GM21786 (cell line): ENCODE results near the gene COMP.

Experiments used
- ATAC-seq: cut with Tn5 transposase; IDR thresholded peaks from one replicate; pipeline ENCODE4 v1.9.1; 2021; ENCODE audit not compliant: unreplicated experiment

Gene COMP

DNA sequence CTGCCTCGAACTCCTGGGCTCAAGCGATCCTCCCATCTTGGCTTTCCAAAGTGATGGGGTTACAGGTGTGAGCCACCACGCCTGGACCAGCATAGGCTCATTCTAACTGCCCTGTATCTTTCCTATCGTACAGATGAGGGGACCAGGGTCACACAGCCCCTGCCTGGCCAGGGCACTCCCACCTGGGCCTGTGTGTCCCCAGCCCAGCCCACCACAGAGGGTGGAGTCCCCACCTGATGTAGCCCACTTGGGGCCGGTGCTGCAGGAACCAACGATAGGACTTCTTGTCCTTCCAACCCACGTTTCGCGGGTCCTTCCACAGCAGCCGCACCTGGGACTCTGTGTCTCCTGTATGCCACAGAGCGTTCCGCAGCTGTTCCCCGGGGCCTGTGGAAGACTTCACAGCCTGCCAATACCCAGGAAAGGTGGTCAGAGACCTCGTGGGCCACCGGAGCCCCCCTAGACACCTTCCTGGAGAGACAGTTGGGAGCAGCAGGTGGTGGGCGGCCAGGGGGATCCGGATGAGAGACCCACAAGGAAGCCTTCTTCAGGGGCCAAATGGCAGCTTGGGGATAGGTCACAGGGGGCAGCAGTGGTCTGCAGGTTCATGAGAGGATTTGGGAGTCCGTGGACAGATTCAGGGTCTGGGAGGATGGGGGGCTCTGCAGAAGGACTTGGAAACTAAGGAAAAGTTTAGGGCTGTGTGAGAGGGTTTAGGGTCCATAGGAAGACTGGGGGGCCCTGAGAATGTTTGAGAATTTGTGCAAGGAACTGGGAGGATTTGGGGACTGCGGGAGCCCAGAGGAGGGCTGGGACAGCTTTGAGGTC is 6.9 kb downstream of the COMP start:
- ATAC-seq: no peak

DNA sequence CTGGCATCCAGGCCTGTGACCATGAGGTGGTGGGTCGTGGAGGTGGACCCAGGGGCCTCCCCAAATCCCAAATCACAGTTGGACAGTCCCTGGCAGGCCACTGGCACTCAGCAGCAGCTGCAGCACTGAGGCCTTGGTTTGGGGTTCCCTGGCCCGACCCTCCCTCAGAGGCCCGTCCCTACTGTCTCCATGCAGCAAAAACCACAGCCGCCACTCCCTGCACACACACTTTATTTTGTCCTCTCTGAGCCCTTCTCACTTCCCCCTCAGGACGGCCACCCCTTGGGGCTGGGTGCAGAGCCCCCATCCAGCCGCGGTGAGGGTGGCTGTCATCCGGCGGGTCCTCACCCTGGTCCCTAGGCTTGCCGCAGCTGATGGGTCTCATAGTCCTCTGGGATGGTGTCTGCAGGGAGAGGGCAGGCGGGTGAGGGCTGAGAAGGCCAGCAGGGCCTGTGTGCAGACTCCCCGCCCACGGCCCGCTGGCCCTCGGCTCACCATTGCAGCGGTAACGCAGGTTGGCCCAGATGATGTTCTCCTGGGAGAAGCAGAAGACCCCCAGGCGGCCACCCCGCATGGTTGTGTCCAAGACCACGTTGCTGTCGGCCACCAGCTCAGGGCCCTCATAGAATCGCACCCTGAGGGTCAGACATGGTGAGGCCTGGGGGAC is 8.4 kb downstream of the COMP start:
- no peak for ATAC-seq

DNA sequence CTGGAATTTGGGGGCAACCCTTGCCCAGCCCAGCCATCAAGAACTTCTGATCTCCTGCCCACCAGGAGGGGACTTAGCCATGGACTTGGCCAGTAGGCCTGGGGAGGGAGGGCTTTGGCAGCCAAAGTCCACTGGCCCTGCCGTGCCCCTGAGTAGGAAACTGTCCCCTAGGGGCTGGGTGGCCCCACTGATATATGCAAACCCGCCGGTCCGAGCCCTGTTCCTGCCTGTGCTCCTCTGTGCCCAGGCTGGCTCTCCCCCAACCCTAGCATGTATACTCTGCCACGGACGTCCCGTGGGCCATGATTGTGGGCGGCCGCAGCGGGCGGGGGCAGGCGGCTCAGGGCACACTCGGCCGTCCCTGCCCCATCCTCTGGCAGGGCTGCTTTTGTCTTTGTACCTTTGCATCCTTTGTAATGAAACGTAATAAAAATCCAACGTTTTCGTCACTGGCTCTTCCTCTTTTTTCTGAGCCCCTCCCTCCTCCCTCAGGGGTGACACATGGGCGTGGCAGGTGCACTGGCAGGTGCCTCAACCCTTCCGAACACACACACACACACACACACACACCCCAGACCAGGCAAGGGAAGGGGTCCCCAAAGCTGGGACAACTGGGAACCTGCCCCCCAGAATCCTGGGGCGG is 9.1 kb downstream of the COMP start:
- no peak for ATAC-seq

DNA sequence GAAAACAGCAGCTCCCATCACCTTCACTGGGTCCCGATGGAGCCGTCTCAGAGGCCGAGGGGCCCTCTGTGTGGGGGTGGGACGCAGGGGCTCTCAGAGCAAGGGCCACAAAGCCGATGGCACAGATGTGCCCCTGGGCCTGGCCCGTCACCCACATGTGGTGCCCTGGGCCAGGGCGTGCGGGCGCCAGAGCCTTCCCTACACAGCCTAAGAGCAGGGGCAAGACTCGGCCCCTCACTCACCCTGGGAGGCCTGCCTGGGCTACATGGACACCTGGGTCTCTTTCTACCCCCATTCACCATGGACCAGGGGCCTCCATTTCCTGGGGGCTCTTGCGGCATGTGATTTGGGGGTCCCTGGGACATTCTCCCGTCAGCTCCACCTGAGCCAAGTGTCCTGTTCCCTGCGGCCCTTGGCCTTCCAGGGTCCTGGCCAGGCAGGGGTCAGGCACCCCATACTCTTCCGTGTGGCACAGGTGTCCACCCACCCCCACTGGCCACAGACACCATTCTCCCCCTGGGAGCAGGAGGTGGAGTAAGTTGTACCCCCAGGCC is 10.0 kb downstream of the COMP start:
- ATAC-seq: no peak

DNA sequence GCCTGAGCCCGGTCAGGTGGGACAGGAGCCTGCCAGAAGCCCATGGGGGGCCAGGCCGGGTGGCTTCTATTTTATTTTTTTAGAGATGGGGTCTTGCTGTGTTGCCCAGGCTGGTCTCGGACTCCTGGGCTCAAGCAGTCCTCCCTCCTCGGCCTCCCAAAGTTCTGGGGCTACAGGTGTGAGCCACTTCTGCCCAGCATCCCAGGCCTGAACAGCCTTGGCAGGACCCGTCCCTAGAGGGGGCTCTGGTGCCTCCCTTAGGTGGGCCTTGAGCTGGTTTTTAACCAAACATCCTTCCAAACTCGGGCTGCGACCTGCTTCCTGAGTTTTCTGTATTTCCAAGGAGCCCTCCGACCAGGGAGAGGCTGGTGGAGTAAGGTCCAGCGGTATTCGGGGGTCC is 10.5 kb downstream of the COMP start:
- no peak for ATAC-seq

DNA sequence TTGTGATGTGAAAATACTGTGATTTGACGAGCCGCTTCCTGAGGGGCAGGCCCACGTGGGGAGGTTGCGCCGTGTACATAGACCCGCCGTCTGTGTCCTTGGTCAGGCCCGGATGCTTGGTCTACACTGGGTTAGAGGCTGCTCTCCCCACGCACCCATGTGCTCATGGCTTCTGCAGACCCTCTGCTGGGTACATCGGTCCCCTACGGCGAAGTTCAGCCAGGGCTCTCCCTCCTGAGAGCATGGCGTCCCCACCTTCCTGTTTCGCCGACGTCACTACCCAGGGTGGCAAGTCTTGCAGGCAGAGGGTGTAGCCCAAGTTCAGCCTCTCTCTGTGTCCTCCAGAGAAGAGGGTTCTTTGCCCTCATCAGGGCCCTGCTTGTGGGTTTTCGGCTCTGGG is 11.0 kb downstream of the COMP start:
- no peak for ATAC-seq

DNA sequence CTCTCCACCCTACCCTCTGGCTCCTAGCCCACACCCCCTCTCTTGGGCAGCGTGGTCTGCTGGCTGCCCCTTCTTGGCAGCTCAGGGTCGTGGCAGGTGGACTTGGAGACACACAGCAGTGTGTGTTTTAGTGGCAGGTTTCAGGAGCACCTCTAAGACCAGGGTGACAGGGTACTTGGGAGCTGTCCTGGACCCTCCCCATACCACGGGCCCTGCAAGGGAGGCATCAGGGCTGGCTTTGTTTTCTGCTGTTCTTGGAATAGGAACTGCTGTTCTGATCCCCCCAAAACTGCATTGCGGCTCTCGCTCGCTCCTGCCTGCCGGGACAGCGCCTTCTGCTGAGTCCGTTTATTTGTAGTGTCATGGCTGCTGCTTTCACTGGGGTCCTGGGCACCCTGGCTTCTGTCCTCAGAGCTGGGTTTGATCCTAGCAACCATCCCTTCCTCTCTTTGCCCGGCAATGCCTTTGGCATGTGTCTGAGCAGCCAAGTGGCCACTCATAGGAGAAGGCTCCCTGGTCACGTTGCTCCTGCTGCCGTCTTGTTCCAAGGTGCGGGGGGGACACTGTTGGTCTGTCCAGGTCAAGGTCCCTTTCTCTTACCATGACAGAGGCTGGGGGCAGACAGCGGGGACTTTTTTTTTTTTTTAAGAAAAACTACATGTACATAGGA is 12.1 kb downstream of the COMP start:
- no peak for ATAC-seq

DNA sequence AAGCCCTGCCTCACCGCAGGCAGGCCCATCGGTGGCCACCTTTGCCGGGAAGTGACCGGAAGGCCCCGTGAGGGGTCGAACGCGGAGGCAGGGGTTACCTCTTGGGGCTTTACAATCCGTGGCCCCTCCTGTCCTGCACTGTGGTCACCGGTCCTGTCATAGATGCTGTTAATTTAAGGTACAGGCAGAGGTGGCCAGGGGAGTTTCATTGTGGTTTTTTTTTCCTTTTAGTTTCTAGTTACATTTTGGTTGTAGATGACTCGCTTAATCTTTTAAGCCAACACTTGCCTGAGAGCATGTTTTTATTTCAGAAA is 13.1 kb downstream of the COMP start:
- no peak for ATAC-seq

DNA sequence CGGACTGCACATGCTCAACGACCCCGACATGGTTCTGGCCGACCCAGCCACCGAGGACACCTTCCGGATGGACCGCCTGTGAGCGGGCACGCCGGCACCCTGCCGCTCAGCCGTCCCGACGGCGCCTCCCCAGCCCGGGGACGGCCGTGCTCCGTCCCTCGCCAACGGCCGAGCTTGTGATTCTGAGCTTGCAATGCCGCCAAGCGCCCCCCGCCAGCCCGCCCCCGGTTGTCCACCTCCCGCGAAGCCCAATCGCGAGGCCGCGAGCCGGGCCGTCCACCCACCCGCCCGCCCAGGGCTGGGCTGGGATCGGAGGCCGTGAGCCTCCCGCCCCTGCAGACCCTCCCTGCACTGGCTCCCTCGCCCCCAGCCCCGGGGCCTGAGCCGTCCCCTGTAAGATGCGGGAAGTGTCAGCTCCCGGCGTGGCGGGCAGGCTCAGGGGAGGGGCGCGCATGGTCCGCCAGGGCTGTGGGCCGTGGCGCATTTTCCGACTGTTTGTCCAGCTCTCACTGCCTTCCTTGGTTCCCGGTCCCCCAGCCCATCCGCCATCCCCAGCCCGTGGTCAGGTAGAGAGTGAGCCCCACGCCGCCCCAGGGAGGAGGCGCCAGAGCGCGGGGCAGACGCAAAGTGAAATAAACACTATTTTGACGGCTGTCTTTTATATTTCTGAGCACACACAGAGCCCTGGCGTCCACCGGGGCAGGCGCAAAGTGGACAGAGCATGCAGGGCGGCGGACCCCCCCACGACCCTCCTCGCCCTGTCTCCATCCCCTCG is 13.6 kb downstream of the COMP start:
- ATAC-seq: no peak

DNA sequence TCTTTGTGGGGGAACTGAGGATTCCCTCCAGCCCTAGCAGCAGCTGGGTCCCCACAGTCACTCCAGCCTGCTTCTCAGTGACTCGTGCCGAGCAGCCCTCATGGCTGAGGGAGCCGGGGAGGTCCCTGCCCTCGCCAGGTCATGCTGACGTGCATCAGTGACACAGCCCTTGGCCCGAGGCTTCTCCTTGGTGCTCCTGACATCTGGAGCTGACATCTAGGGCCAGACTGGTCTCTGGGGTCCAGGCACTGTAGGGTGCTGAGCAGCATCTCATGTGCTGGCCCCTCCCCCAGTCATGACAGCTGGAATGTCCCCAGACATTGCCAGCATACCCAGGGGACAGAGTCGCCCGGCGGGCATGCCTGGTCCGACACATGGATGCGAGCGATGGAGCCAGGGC is 14.4 kb downstream of the COMP start:
- ATAC-seq: no peak

DNA sequence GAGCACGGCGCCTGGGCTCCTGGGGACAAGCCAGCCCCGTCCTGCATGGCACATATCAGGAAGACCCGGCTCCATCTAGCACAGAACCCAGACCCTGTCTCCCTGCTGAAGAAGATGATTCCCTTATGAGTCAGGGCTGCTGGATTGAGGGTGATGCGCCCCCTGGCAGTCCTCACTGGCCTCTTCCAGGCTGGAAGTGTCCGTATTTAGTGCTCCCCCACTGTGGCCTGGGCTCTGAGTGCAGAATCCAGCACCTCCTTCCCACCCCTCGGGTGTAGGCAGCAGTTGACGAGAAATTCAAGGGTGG is 14.9 kb downstream of the COMP start:
- no peak for ATAC-seq

DNA sequence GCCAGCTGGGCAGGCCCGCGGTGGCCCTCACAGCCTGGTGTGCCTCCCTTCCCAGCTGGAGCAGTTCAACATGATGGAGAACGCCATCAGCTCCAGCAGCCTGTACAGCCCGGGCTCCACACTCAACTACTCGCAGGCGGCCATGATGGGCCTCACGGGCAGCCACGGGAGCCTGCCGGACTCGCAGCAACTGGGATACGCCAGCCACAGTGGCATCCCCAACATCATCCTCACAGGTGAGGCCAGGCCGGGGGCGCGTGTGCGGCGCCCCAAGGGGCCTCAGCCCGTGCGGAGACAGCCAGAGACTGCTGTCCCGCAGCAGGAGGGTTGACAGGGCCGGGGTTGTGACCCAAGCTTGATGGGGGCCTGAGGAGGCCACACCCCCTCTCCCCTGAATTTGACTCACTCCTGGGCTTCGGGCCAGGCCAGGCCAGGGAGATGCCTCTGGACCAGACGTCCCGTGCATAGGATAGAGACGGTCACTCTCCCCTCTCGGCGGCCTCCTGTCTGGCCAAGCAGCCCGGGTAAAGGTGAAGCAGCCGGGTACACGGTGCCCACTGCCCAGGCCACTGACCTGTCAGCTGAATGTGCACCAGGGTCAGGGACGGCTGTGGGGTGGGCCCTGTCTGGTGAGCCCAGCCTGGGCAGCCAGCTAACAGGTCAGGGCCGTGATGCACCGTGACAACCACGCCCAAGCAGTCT is 15.4 kb downstream of the COMP start:
- ATAC-seq: no peak

DNA sequence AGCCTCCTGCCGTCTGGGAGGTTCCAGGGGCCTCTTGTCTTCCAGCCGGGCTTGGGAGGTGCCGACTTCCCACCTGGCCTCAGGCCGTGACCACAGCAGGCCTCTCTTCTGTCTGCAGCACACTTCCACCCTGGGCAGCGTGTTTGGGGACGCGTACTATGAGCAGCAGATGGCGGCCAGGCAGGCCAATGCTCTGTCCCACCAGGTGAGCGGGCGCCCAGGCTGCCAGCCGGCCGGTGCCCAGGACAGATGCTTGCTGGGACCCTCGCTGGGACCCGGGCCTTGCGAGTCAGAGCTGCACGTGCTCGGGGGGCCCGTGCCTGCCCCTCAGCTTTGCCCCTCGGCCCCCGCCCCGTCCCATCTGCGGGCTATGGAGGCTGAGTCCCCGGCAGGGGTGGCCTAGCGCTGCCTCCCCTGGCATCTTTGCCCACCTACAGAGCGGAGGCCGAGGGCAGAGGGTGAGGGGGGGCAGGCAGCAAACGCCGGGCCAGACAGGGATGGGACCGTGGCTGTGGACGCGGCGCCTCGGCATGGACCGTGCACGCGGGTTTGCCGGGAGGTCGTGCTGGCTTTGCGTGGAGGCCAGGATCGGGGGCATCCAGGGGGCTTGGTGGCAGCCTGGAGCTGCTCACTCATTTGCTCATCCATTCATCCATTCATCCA is 16.2 kb downstream of the COMP start:
- no peak for ATAC-seq

DNA sequence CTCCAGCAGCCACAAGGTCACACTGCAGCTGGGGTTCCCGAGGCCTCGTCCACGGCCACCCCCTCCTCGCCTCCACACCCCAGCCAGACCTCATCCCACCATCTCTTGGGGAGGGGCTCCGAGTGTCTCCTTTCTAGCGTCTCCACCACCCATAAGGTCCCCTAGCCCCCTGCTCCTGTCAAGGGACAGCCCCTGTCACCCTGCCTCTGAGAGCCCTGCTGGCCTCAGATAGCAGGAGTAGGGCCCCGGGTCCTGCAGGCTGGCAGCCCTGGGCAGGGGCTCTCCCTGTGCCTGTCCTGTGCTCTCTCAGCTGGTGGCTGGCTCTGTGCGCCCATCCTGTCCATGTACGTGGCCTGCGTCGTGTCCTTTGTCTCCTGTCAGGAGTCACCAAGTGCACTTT is 17.0 kb downstream of the COMP start:
- no peak for ATAC-seq

DNA sequence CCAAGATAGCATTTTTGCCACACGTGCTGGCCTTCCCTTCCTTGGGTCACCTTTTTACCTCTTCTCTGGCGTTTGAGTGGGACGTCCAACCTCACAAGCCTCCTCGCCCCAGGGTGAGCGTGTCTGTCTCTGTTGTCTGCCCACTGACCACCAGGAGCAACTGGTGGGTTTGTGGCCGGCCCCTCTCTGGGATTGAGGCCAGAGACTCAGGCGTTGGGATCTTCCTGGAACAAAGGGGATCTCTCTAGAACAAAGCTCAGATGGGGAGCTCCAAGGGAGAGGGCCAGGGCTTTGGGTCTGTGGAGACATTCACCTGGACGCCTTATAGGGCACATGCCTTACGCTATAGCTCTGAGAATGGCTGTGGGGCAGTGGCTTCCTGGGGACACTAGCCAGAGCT is 17.4 kb downstream of the COMP start:
- no peak for ATAC-seq

DNA sequence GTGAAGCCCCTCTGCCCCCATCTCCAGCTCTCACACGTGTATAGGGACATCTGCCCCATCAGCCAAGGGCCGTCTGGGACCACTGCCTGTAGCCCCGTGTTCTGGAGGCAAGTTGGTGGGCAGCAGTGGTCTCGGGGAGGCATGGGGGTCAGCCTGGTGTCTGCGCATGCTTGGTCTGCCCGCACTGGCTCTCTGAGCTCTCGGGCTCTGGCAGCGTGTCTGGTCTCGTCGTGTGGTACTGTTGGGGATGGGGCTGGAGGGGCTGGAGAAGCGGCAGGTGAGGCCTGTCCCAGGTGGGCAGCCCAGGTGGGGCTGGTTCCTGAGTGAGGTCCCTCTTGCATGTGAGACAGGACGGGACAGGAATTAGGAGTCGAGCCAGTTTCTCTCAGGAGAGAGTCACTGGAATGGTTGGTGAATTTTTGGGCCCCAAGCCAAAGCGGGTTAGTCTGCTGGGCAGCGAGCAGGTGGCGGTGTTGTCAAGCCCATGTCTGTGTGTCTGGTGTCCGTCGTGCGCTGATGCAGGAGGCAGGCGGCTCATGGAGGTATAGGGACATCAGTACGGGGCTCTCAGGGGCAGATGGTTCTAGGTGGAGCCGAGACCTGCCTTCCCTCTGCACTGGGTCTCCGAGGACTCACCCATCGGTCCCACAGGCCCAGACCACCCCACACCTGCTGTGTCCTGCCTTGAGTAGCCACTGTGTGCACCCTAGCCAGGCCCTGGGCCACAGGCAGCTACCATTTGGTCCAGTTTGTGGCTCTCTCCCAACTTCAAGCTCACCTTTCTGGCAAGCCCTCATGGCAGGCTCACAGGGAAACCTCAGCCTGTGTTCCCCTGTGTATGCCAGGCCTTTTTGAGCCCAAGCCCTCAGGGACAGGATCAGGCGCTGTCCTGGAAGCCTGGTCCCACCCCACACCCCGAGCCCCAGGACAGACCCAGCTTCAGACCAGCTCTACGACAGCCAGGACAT is 18.2 kb downstream of the COMP start:
- ATAC-seq: no peak

DNA sequence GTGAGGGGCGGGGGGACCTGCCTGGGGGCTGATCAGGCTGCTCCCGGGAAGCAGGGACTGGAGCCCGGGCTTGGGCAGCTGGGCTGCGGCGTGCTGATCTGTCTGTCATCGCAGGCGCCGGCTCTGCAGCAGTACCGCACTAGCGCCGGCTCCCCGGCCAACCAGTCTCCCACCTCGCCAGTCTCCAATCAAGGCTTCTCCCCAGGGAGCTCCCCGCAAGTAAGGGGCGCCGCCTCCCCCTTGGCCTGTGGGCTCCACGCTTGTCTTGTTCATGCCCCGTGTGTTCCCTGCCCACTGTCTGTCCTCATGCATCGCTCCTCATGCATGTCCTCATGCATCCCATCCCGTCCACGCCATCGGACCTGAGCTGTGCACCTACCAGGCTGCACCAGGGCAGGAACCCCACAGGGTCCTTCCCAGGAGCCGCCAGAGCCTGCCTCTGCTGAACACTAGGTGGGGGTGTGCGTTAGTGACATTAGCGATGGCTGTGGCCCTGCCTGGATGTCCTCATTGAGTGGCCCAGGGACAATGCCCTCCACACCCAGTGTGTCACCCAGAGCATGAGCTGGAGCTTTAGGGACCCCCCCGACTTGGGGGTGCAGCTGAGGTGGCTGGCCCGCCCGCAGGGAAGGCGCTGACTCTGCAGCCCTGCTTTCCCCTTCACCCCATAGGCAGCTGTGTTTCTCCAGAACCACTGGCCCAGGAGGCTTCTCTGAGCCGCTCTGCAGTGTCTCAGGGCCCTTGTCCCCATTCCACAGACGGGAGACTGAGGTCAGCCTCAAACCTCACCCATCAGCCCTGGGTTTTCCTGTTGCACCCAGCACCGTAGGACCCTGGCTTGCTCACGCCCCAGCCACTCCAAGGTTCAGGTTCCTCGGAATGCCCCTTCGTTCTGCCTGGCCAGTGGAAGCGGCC is 19.5 kb downstream of the COMP start:
- ATAC-seq: no peak
